ENCODE data around the gene H2BK1.

Gene H2BK1

GRCh38 chr7:151175793-151176311 lies 34.4 kb downstream of the H2BK1 start:
- peak; percentile 46 for DNase-seq

GRCh38 chr7:151175047-151175792 lies 35.1 kb downstream of the H2BK1 start:
- DNase-seq = no peak

- no peak for DNase-seq
Measured at GRCh38 chr7:151174246-151175046, 35.8 kb downstream of the H2BK1 start.

- DNase-seq = no peak
Measured at GRCh38 chr7:151173386-151174245, 36.7 kb downstream of the H2BK1 start.

GRCh38 chr7:151172273-151173141 lies 37.8 kb downstream of the H2BK1 start:
- DNase-seq = peak; percentile 57

GRCh38 chr7:151168787-151169162 lies 41.5 kb downstream of the H2BK1 start:
- DNase-seq = no peak

- peak; percentile 23 for DNase-seq
Measured at GRCh38 chr7:151168003-151168786, 42.1 kb downstream of the H2BK1 start.

GRCh38 chr7:151167197-151167961 lies 42.9 kb downstream of the H2BK1 start, which contains the start of gene GBX1:
GBX1 (minus strand) TSS chr7:151167694; CDS start chr7:151167548, 146 bp downstream.
- peak; percentile 18 for DNase-seq

GRCh38 chr7:151166629-151167196 lies 43.6 kb downstream of the H2BK1 start:
- no peak for DNase-seq

- no peak for DNase-seq
Measured at GRCh38 chr7:151161757-151162156, 48.5 kb downstream of the H2BK1 start.
